ENCODE data around the gene PIGK. TPM values are rescaled to one million over a fixed set of nuclear protein-coding genes. Genes with fewer than 3 reads are reported as not detected.
"Not testable (repeated sequence)": the region's sequence is repeated elsewhere in the genome, so short reads cannot be mapped to it uniquely, and the experiment has no call there.

The PIGK gene
- total RNA-seq, 2 experiments from 2014 or later = 21.4 to 23.1 TPM

DNA sequence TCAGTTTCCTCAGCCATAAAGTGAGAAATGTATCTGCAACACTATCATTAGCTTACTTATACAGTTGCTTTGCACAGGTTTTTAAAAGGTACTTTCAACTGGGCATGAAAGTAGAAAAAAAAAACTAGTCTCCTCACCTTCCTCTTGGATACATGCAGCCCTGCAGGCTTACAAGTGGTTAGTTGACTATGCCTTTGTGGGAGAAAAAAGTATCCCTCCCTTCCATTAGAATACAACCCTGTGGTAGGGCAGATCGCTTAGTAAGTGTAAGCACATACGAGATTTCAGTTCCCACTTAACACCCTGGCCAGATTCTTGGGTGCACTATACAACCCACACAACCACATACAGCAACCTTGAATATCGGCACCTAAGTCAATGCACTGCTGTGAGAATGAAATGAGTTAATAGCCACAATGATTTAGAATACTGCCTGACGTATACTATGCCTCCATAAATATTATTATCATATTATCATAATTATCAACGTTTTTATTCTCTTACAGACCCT is 54.7 kb downstream of the PIGK start:
- peaks cover 6% of the 10 kb centered on the region for H3K9me3 Mint-ChIP-seq
- H3K36me3 Mint-ChIP-seq = peaks cover 43% of the 10 kb centered on the region
- peaks cover 11% of the 10 kb centered on the region for H3K4me1 Mint-ChIP-seq
- H3K27me3 Mint-ChIP-seq = no peaks in the 10 kb centered on the region
- H3K27ac Mint-ChIP-seq = no peak overlapping the region
- no peak for DNase-seq
- no peak overlapping the region for H3K4me3 Mint-ChIP-seq

- Mint-ChIP-seq H3K36me3 (peaks cover 70% of the 10 kb centered on the region), H3K9me3 (peaks cover 18% of the 10 kb centered on the region)
- not testable (repeated sequence) for H3K27me3 Mint-ChIP-seq, DNase-seq, H3K4me3 Mint-ChIP-seq, H3K4me1 Mint-ChIP-seq, H3K27ac Mint-ChIP-seq
Observed at GRCh38 chr1:77159706-77160105, 59.5 kb downstream of the PIGK start.

DNA sequence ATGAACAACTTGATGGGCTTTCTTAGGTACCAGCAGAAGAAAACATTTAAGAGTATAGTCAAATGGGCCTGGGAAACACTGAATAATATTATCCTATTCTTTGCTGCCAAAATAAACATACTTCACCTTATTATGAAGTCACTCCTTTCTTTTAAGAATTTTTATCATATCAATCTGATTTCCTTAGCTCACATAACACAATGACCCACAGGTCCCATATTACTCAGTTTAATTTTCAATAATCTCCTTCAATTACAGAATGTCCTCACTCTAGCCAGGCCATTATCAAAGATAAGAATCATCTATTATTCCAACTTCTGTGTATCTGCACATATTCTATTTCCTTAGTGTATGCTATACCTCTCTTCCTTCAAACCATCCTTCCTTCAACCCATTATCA is 63.0 kb downstream of the PIGK start:
- no peak for DNase-seq
- H3K9me3 Mint-ChIP-seq = peaks cover 20% of the 10 kb centered on the region
- no peak overlapping the region for H3K27ac Mint-ChIP-seq
- no peak overlapping the region for H3K4me3 Mint-ChIP-seq
- H3K36me3 Mint-ChIP-seq = peaks cover 81% of the 10 kb centered on the region
- H3K4me1 Mint-ChIP-seq = peaks cover under 1% of the 10 kb centered on the region
- H3K27me3 Mint-ChIP-seq = no peaks in the 10 kb centered on the region

DNA sequence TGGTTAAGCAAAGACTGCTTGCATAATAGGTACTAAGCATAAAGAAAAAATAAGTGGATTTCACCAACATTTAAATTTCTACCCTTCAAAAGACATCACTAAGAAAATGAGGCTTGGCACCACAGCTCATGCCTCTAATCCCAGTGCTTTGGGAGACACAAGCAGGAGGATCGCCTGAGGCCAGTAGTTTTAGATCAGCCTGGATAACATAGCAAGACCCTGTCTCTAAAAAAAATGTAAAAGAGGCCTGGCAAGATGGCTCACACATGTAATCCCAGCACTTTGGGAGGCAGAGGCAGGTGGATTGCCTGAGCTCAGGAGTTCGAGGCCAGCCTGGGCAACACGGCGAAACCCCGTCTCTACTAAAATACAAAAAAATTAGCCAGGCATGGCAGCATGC is 73.0 kb downstream of the PIGK start:
- peaks cover 11% of the 10 kb centered on the region for H3K36me3 Mint-ChIP-seq
- H3K27me3 Mint-ChIP-seq = no peaks in the 10 kb centered on the region
- H3K27ac Mint-ChIP-seq = no peak overlapping the region
- H3K4me3 Mint-ChIP-seq = no peak overlapping the region
- no peak for DNase-seq
- H3K4me1 Mint-ChIP-seq = peaks cover 29% of the 10 kb centered on the region
- H3K9me3 Mint-ChIP-seq = no peaks in the 10 kb centered on the region

DNA sequence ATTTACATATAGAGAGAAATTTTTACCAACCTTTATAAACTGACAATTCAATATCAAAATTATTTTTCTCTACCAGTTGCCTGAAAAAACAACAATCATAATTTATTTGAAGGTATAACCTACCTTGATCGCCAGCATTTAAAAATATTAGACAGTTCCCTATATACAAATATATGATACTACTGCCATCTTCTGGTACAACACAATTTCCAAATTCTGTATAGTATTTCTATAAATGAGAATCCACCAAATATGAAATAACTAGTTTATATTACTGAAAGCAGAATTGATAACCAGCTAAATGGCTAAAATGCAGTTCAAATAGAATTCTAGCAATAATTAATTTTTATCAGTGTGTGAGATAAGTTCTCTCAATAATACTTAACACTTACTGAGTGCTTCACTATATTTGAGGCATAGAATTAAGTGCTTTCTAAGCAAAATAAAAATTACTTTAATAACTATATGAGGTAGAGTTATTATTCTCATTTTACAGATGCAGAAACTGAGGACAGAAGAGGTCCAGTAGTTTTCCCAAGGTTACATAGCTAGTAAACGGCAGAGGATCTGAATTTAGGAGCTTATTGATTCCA is 75.6 kb downstream of the PIGK start:
- H3K36me3 Mint-ChIP-seq = peaks cover 8% of the 10 kb centered on the region
- H3K4me3 Mint-ChIP-seq = no peak overlapping the region
- H3K27me3 Mint-ChIP-seq = no peaks in the 10 kb centered on the region
- H3K4me1 Mint-ChIP-seq = peaks cover 8% of the 10 kb centered on the region
- H3K27ac Mint-ChIP-seq = no peak overlapping the region
- DNase-seq = no peak
- H3K9me3 Mint-ChIP-seq = no peaks in the 10 kb centered on the region

DNA sequence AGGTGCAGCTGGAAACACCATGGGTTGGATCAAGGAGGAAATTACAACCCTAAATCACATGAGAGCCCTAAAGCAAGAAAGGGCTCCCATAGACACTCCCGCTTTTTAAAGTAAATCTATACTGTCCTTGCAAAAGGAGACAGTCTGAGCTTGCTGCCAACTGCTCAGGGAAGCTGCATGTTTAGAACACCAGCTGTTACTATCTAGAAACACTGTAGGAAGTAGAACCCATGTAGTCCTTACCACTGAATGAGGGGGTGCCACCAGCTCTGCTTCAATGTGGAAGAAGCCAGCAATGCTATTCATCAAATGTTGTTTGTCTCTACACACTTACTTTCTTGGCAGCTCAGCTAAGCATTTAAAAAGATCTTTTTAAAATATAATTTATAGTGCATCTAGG is 79.8 kb downstream of the PIGK start:
- Mint-ChIP-seq H3K4me3 (no peak overlapping the region), H3K9me3 (no peaks in the 10 kb centered on the region), H3K4me1 (peaks cover 2% of the 10 kb centered on the region), H3K36me3 (peaks cover 3% of the 10 kb centered on the region), H3K27me3 (no peaks in the 10 kb centered on the region), H3K27ac (no peak overlapping the region)
- no peak for DNase-seq

DNA sequence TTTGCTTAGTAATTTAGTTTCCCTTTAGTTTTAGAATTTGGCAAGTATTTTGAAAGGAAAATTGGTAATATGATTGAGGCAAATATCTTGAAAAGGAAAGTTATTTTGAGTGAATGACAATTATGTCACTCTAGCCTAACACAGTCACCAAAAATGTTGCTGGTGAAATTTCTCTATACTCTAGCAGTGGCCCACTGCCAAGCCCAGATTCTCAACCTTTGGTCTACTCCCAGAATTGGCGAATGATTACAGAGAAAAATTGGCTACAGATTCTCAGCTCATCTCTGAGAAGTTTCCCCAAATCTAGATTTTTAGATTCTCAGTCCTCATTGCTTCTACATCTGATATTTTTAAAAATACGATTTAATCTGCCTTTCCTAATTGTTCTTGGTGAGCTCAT is 84.9 kb downstream of the PIGK start:
- no peak for DNase-seq
- no peaks in the 10 kb centered on the region for H3K9me3 Mint-ChIP-seq
- no peak overlapping the region for H3K4me3 Mint-ChIP-seq
- peaks cover 2% of the 10 kb centered on the region for H3K4me1 Mint-ChIP-seq
- H3K27ac Mint-ChIP-seq = no peak overlapping the region
- H3K27me3 Mint-ChIP-seq = no peaks in the 10 kb centered on the region
- peaks cover 2% of the 10 kb centered on the region for H3K36me3 Mint-ChIP-seq

DNA sequence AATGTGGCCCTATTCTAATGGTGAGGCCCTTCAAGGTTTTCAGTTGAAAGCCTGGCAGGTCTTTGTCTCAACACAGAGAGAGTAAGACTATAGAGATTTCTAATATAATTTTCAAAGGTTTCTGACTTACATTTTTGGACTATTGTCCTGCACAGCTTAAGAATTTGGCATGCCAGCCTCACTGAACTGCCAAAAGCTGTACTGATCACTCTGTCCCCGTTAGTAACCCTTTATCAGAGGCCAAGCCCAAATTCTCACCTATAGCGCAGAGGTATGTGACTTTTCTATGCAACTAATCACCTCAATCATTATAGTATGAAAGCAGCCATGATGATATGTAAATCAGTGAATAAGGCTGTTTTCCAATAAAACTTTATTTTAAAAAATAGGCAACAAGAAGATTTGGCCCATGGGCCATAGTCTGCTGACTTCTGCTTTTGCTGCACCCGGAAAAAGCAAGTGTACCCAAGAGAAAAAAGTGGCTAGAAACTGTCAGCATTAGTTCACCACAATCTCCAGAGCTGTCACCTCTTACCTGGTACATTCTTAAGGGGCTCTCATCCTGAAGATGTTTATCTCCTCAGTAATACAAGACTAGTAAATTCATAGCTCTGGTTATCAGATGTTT is 85.4 kb downstream of the PIGK start:
- no peaks in the 10 kb centered on the region for H3K27me3 Mint-ChIP-seq
- DNase-seq = no peak
- no peak overlapping the region for H3K4me3 Mint-ChIP-seq
- peaks cover 2% of the 10 kb centered on the region for H3K36me3 Mint-ChIP-seq
- H3K9me3 Mint-ChIP-seq = no peaks in the 10 kb centered on the region
- no peak overlapping the region for H3K27ac Mint-ChIP-seq
- peaks cover 2% of the 10 kb centered on the region for H3K4me1 Mint-ChIP-seq

- H3K4me3 Mint-ChIP-seq = no peak overlapping the region
- H3K27ac Mint-ChIP-seq = no peak overlapping the region
- peaks cover 4% of the 10 kb centered on the region for H3K36me3 Mint-ChIP-seq
- peak; percentile 1 for DNase-seq
- no peaks in the 10 kb centered on the region for H3K4me1 Mint-ChIP-seq
- H3K27me3 Mint-ChIP-seq = no peaks in the 10 kb centered on the region
- H3K9me3 Mint-ChIP-seq = no peaks in the 10 kb centered on the region
Observed at GRCh38 chr1:77126307-77126706, 92.9 kb downstream of the PIGK start.

GRCh38 chr1:77121503-77121902 is 97.7 kb downstream of the PIGK start:
- no peak overlapping the region for H3K4me3 Mint-ChIP-seq
- no peak overlapping the region for H3K27ac Mint-ChIP-seq
- no peaks in the 10 kb centered on the region for H3K9me3 Mint-ChIP-seq
- no peaks in the 10 kb centered on the region for H3K27me3 Mint-ChIP-seq
- H3K4me1 Mint-ChIP-seq = no peaks in the 10 kb centered on the region
- no peak for DNase-seq
- peaks cover 12% of the 10 kb centered on the region for H3K36me3 Mint-ChIP-seq

DNA sequence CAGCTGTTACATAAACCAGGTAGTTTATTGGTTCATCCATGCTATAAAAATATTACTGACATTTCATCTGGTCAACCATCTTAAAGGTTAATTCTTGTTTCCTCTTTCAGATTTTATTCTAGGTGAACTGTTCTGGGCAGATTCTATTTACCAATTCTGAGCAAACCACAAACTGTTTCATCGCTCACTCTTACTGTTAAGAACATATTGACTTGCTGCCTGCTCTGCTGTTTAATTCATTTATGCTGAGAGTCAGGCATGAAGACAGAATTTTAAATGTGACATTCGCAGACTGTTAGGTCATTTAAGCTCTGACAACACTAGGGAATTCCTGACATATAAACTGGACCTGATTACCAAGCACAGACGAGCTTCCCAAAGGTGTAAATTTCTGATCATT is 98.3 kb downstream of the PIGK start:
- DNase-seq = no peak
- peaks cover 15% of the 10 kb centered on the region for H3K36me3 Mint-ChIP-seq
- H3K27ac Mint-ChIP-seq = no peak overlapping the region
- H3K9me3 Mint-ChIP-seq = no peaks in the 10 kb centered on the region
- H3K4me3 Mint-ChIP-seq = no peak overlapping the region
- H3K27me3 Mint-ChIP-seq = no peaks in the 10 kb centered on the region
- no peaks in the 10 kb centered on the region for H3K4me1 Mint-ChIP-seq

GRCh38 chr1:77118712-77119111 is 100.5 kb downstream of the PIGK start:
- DNase-seq = no peak
- H3K9me3 Mint-ChIP-seq = no peaks in the 10 kb centered on the region
- no peaks in the 10 kb centered on the region for H3K27me3 Mint-ChIP-seq
- no peak overlapping the region for H3K4me3 Mint-ChIP-seq
- H3K27ac Mint-ChIP-seq = no peak overlapping the region
- peaks cover 14% of the 10 kb centered on the region for H3K36me3 Mint-ChIP-seq
- H3K4me1 Mint-ChIP-seq = no peaks in the 10 kb centered on the region

DNA sequence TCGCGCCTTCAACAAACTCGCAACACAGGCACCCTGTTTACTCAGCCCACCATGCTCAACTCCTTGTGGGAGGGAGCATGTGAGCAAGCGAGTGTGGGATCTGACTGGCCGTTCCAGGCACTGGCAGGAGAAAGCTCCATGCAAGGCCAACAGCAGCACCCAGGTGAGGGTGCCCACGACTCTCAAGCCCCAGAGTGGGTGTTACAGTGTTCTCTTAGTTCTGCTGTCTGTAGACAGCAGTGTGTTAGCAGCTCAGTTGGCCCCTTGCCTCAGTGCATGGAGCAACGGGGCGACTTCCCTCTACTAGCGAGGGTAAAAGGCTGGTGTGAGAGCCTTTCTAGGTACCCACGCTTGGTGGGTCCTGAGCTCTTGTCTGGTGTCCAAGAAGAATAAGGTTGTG is 114.6 kb downstream of the PIGK start:
- H3K27ac Mint-ChIP-seq = no peak overlapping the region
- no peaks in the 10 kb centered on the region for H3K4me1 Mint-ChIP-seq
- no peaks in the 10 kb centered on the region for H3K27me3 Mint-ChIP-seq
- H3K36me3 Mint-ChIP-seq = peaks cover 23% of the 10 kb centered on the region
- no peak for DNase-seq
- H3K4me3 Mint-ChIP-seq = no peak overlapping the region
- H3K9me3 Mint-ChIP-seq = no peaks in the 10 kb centered on the region

DNA sequence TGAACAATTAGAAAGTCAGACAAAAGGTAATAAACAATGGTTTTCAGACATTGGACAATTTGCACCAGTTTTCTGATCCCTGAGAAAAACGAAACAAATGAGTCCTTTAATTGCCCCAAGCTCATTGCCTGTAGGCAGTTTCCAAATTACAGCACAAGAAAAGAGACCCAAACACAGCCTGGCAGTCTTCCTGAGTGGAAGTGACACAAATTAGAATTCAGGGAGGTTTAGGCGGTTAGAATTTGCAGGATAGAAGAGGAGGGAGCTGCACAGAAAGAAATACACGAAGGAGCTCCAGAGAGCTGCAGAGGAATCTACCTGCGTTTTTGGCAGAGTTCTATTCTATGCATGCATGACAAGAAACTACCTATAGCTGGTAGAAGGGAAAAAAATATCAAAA is 115.7 kb downstream of the PIGK start:
- Mint-ChIP-seq H3K4me3 (no peak overlapping the region), H3K4me1 (no peaks in the 10 kb centered on the region), H3K36me3 (peaks cover 18% of the 10 kb centered on the region), H3K27ac (no peak overlapping the region), H3K9me3 (no peaks in the 10 kb centered on the region), H3K27me3 (no peaks in the 10 kb centered on the region)
- no peak for DNase-seq

- peaks cover 20% of the 10 kb centered on the region for H3K36me3 Mint-ChIP-seq
- H3K27me3 Mint-ChIP-seq = no peaks in the 10 kb centered on the region
- DNase-seq = no peak
- no peak overlapping the region for H3K4me3 Mint-ChIP-seq
- H3K27ac Mint-ChIP-seq = no peak overlapping the region
- H3K9me3 Mint-ChIP-seq = peaks cover 3% of the 10 kb centered on the region
- no peaks in the 10 kb centered on the region for H3K4me1 Mint-ChIP-seq
Observed at GRCh38 chr1:77100875-77101274, 118.4 kb downstream of the PIGK start.

Data from activated naive CD8-positive, alpha-beta T cell treated with anti-CD3 and anti-CD28 coated beads for 36 hours (primary cell).